ENCODE results near the gene CCNQ. TPM values are rescaled to one million over a fixed set of nuclear protein-coding genes. Genes with fewer than 3 reads are reported as not detected.

CCNQ gene
- total RNA-seq, 2 experiments from 2014 or later, result 17.5 to 24.7 TPM

DNA sequence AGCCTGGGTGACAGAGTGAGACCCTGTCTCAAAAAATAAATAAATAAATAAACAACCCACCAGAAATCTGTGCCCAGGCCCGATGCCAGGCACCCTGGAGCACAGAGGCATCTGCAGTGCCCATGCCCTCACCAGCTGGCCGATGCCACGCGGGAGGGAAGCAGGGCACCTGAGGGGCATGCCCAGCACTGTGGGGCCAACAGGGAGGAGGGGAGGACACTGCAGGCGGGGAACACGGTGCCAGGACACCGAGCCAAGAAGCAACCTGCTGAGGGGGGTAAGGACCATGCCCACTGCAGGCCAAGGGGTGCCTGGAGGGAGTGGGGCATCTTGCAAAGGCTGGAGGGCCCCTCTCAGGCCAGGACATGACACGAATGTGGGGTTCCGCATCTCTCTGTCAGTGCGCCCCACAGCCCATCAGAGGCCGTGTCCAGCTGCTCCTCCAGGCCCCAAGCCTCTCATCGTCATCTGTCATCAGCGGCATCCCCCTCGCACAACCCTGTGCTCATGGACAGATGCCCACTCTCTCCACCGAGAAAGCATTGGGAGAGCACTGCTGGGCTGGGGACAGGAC is 34.8 kb upstream of the CCNQ start:
- H3K27ac Mint-ChIP-seq, result no peak overlapping the region

DNA sequence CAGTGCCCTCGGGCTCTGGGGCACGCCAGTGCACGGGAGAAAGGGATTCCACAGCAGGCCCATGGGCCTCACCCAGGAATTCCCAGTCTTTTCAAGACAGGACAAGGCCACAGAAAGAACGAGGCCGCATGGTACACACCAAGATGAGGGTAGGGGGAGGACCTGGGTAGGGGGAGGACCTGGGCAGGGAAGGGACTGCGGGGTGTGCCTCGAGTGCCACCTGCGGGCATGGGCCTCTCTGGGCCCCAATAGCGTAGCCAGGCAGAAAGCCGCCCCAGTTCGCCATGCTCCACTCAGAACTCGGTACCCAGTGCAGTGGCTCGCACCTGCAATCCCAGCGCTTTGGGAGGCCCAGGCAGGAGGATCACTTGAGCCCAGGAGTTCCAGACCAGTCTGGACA is 34.1 kb upstream of the CCNQ start:
- no peaks in the 10 kb centered on the region for H3K27me3 Mint-ChIP-seq
- H3K4me3 Mint-ChIP-seq, result no peak overlapping the region
- no peak overlapping the region for H3K27ac Mint-ChIP-seq
- ATAC-seq (no peak), DNase-seq (no peak)
- H3K4me1 Mint-ChIP-seq, result no peaks in the 10 kb centered on the region
- H3K36me3 Mint-ChIP-seq, result peaks cover 2% of the 10 kb centered on the region
- CTCF ChIA-PET, result no interaction called here
- peaks cover 4% of the 10 kb centered on the region for H3K9me3 Mint-ChIP-seq (ENCODE audit: low read depth)

More for the DNA sequence above, 34.8 kb upstream of the CCNQ start:
- Mint-ChIP-seq H3K27me3 (no peaks in the 10 kb centered on the region), H3K36me3 (peaks cover 2% of the 10 kb centered on the region), H3K9me3 (ENCODE audit: low read depth) (peaks cover 4% of the 10 kb centered on the region), H3K4me3 (no peak overlapping the region), H3K4me1 (no peaks in the 10 kb centered on the region)
- CTCF ChIA-PET, result no interaction called here
- DNase-seq (no peak), ATAC-seq (no peak)

DNA sequence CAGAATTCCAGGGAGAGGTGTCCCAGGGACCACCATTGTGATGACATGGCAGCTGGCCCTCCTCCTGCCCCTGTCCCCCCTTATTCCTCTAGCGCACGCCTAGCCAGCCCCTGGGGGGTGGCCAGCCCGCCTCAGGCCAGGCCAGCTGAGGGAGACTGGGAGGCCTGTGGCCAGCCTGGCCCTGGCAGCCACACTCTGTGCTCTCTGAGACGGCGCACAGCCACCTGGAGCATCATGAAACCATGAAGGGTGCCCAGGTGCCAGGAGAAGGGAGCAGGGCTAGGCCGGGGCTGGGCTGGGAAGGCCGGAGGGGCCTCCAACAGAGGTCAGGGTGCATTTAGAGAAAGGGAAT is 33.6 kb upstream of the CCNQ start:
- Mint-ChIP-seq H3K36me3 (peaks cover 2% of the 10 kb centered on the region), H3K9me3 (ENCODE audit: low read depth) (peaks cover 4% of the 10 kb centered on the region), H3K4me1 (no peaks in the 10 kb centered on the region), H3K27ac (no peak overlapping the region), H3K27me3 (no peaks in the 10 kb centered on the region), H3K4me3 (no peak overlapping the region)
- ATAC-seq (no peak), DNase-seq (no peak)
- CTCF ChIA-PET, result interaction anchor here (1.2 to 1.9 kb wide), 2 partner anchors 14 to 35 kb away, joined by 3 to 8 read pairs; no protein-coding TSS in a partner anchor

DNA sequence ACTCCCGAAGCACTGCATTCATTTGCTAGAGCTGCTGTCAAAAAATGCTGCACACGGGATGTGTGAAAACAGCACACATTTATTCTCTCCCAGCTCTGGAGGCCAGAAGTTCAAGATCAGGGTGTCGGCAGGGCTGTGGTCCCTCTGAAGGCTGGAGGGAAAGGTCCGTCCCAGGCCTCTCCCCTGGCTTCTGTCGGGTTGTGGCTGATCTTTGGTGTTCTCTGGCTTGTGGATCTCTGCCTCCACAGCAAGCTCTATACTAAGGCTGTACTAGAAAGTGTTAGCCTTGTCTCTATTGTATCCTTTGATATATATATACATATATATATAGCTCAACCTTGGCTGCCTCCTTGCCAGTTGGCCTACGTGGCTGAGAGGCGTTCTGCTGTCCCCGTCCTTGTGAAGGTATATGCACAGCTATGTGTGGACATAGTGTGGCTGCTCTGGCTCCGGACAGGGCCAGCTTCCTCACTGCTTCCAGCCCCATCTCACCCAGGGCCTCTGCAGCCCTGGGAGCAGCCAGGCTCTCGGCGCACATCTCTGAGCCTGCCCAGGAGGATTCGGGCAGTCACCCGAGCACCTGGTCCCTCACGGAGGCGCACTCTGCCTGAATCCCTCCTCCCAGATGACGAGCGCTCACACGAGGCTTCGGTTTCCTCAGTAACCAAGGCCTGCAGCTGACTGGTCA is 33.1 kb upstream of the CCNQ start:
- no peak overlapping the region for H3K27ac Mint-ChIP-seq
- peaks cover 4% of the 10 kb centered on the region for H3K9me3 Mint-ChIP-seq (ENCODE audit: low read depth)
- H3K27me3 Mint-ChIP-seq, result no peaks in the 10 kb centered on the region
- H3K4me1 Mint-ChIP-seq, result no peaks in the 10 kb centered on the region
- H3K36me3 Mint-ChIP-seq, result peaks cover 2% of the 10 kb centered on the region
- DNase-seq (no peak), ATAC-seq (no peak)
- CTCF ChIA-PET, result interaction anchor here (0.8 to 1.9 kb wide), 5 partner anchors 14 to 93 kb away, joined by 3 to 8 read pairs (median 3); no protein-coding TSS in a partner anchor
- no peak overlapping the region for H3K4me3 Mint-ChIP-seq

DNA sequence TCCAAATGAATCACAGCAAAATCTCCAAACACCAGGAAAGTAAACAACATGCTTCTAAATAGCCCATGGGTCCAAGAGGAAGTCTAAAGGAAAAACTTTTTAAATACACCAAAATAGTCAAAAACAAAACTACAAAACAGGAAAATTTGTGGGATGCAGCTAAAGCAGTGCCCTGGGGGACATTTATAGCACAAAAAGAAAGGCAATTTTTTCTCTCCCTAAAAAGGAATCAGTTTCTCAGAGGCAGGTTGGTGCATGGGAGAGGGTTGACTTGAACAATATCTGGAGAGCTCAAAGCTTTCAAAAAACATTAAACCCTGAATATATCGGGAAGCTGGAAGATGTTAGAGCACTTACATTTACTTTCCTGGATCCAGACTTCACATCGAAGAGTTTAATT is 32.4 kb upstream of the CCNQ start:
- Mint-ChIP-seq H3K4me3 (no peak overlapping the region), H3K27ac (no peak overlapping the region), H3K4me1 (no peaks in the 10 kb centered on the region), H3K9me3 (ENCODE audit: low read depth) (peaks cover 4% of the 10 kb centered on the region), H3K36me3 (peaks cover 2% of the 10 kb centered on the region), H3K27me3 (no peaks in the 10 kb centered on the region)
- CTCF ChIA-PET, result interaction anchor here (0.8 to 1.9 kb wide), 5 partner anchors 15 to 92 kb away, joined by 3 to 8 read pairs (median 3); no protein-coding TSS in a partner anchor
- DNase-seq (no peak), ATAC-seq (no peak)

DNA sequence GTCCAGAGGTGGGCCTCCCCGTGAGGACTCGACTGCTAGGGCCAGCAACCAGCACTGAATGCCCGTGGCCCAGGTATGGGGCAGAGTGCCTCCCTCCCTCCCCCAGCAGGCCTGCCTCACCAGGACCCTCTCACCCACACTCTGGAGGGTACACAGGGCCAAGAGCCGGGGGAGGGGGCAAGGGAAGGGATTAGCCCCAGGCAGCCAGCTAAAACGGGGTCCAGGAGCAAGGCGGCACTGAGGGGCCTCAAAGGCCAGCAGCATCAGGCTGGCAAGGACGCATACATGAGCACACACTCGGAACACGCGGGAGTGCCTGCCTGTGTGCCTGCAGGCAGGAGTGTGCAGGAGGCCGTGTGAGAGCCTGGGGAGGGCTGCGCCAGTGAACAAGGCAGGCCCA is 29.7 kb upstream of the CCNQ start:
- Mint-ChIP-seq H3K27me3 (no peaks in the 10 kb centered on the region), H3K4me3 (no peak overlapping the region), H3K9me3 (ENCODE audit: low read depth) (peaks cover 4% of the 10 kb centered on the region), H3K4me1 (no peaks in the 10 kb centered on the region), H3K27ac (no peak overlapping the region), H3K36me3 (peaks cover 2% of the 10 kb centered on the region)
- no peak for DNase-seq
- CTCF ChIA-PET, result no interaction called here
- no peak for ATAC-seq

DNA sequence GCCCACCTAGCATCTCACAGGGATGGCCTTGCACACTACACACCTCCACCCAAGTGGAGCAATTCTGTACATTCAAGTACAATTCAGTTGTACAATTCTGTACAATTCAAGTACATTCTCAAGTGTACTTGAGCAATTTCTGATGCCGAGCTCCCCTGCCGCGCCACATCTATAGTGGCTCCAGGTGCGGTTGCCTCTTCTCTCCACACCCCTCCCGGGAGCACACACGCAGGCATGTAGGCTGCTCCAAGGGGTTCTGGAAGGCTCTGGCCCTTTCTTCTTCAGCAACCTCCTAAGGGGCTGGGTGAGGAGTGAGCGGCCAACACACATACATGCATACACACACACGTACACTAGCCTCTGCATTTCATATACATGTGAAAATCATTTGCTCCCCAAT is 29.2 kb upstream of the CCNQ start:
- Mint-ChIP-seq H3K36me3 (peaks cover 2% of the 10 kb centered on the region), H3K9me3 (ENCODE audit: low read depth) (peaks cover 4% of the 10 kb centered on the region), H3K27me3 (no peaks in the 10 kb centered on the region), H3K4me3 (no peak overlapping the region), H3K27ac (no peak overlapping the region), H3K4me1 (no peaks in the 10 kb centered on the region)
- CTCF ChIA-PET, result no interaction called here
- DNase-seq (no peak), ATAC-seq (no peak)

DNA sequence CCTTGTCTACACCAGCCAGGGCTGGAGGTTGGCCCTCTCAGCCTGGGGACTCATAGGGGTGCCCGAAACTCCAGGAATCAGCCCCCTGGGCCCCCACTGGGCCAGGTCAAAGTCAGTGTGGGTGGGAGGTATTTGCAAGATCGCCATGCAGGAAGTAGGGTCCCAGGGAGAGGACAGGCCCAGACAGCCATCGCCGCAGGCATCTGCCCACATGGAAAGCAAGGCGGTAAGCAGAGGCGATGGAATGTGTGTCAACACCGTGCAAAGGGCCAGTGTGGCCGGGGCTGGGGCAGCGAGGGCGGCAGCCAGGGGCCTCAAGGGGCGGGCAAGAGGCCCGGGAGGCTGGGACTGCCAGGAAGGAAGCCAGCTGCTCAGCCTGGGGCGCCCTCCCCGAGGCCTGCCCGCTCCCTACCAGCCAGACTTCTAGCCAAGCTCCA is 28.8 kb upstream of the CCNQ start:
- no peak for ATAC-seq
- H3K36me3 Mint-ChIP-seq, result peaks cover 2% of the 10 kb centered on the region

DNA sequence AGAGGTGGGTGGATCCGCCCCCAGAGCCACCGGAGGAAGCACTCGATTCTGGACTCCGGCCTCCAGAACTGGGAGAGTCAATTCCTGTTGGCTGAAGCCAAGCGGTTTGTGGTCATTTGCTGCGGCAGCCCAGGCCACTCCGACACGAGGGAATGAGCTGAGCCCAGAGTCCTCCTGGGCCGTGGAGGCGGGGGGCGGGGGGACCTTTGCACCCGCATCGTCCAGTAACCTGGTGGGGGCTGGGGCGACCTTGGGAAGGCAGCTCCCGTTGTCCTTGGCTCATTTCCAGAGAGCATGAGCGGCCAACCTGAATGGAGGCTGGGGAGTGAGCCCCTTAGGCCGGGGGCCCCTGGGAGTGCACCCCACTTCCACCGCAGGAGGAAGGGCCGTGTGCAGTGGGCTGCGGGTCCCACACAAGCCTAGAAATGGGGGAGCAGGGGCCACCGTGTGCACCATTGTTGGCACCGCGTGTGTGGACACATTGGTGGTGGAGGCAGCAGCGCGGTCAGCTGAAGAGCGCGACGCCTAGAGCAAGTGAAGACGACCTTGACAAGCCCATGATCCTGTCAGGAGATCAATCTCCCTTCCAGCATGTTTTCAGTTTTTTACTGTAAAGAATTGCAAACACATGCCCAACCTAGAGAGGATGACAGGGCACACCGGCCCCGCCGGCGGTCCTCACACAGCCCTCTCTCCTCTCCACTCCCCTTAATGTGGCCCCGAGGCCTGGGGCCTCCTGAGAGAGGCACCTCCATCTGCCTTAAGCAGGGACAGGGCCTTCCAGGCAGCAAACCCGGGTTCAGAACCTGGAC is 28.1 kb upstream of the CCNQ start:
- Mint-ChIP-seq H3K9me3 (ENCODE audit: low read depth) (peaks cover 4% of the 10 kb centered on the region), H3K4me3 (no peak overlapping the region), H3K27me3 (no peaks in the 10 kb centered on the region), H3K4me1 (no peaks in the 10 kb centered on the region), H3K36me3 (peaks cover 2% of the 10 kb centered on the region), H3K27ac (no peak overlapping the region)
- CTCF ChIA-PET, result no interaction called here
- DNase-seq, result no peak
- no peak for ATAC-seq

More for the DNA sequence above, 28.8 kb upstream of the CCNQ start:
- Mint-ChIP-seq H3K27ac (no peak overlapping the region), H3K27me3 (no peaks in the 10 kb centered on the region), H3K9me3 (ENCODE audit: low read depth) (peaks cover 4% of the 10 kb centered on the region), H3K4me1 (no peaks in the 10 kb centered on the region), H3K4me3 (no peak overlapping the region)
- CTCF ChIA-PET, result no interaction called here
- no peak for DNase-seq

DNA sequence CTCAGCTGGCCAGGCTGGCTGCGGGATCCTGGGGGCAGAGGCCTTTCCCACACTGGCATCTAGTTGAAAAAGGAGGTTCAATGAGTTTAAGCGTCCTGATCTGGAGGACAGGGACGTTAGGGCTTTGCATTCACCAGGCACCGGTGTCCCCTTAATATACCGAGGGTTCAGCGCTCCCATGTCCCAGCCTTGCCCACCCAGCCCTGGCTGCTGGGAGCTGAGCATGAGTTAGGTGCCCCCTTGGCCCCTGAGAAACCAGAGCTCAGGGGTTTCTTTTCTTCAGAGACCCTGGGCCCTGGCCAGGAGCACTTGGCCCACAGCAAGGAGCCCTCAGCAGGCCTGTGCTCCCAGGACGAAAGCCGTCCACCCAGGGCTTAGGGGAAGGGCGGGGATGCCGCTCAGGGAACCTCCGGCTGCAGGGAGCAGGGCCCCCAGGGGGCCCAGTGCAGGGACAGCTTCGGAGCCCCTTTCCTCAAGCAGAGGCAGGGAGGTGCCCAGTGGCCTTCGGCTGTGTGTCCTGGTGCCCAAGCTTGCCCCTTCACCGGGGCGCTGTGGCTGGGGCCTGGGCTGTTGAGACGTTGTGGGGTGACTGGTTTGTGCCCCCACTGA is 27.2 kb upstream of the CCNQ start:
- DNase-seq (no peak), ATAC-seq (no peak)
- Mint-ChIP-seq H3K27ac (no peak overlapping the region), H3K4me1 (no peaks in the 10 kb centered on the region), H3K36me3 (peaks cover under 1% of the 10 kb centered on the region), H3K4me3 (no peak overlapping the region), H3K27me3 (no peaks in the 10 kb centered on the region), H3K9me3 (ENCODE audit: low read depth) (peaks cover 2% of the 10 kb centered on the region)
- CTCF ChIA-PET, result interaction anchor here (1.2 kb wide), 1 partner anchor 17 kb away, joined by 4 read pairs; no protein-coding TSS in a partner anchor

DNA sequence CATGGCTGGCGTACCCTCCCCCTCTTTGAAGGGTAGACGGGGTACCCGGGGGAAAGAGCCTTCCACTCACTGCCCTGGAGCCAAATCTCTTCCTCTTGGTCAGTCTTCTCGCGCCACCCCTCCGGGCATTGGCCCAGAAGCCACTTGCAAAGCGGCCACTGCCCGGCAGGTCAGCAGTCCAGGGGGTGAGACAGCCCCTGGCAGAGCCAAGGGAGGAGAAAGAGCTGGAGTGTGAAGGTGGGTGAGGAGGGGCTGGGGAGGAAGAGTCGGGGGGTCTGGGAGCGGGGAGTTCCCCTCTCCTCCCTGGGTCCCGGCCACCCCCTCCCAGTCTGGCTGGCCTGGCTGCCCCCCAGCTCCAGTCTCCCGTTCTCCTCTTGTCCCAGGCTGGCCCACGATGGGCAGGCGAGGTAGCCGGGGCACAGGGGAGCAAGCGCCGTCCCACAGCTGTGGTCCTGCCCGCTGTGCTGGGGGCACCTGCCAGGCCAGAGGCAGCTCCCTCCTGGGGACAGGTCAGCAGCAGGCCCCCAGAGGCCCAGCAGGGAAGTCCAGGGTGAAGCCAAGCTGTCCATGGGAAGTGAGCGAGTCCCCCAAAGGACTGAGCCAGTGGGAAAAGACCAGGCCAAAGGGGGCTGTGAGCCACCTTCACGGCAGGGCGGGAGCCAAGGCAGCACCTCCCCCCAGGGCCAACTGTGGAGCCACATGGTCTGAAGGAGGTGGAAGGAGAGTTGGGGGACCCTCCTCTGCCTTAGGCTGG is 26.5 kb upstream of the CCNQ start:
- CTCF ChIA-PET, result interaction anchor here (0.7 to 1.2 kb wide), 2 partner anchors 16 to 71 kb away, joined by 3 to 4 read pairs; no protein-coding TSS in a partner anchor
- no peaks in the 10 kb centered on the region for H3K36me3 Mint-ChIP-seq
- no peak overlapping the region for H3K4me3 Mint-ChIP-seq
- H3K27ac Mint-ChIP-seq, result no peak overlapping the region
- no peaks in the 10 kb centered on the region for H3K9me3 Mint-ChIP-seq (ENCODE audit: low read depth)
- ATAC-seq (no peak), DNase-seq (no peak)
- H3K4me1 Mint-ChIP-seq, result no peaks in the 10 kb centered on the region
- H3K27me3 Mint-ChIP-seq, result no peaks in the 10 kb centered on the region

DNA sequence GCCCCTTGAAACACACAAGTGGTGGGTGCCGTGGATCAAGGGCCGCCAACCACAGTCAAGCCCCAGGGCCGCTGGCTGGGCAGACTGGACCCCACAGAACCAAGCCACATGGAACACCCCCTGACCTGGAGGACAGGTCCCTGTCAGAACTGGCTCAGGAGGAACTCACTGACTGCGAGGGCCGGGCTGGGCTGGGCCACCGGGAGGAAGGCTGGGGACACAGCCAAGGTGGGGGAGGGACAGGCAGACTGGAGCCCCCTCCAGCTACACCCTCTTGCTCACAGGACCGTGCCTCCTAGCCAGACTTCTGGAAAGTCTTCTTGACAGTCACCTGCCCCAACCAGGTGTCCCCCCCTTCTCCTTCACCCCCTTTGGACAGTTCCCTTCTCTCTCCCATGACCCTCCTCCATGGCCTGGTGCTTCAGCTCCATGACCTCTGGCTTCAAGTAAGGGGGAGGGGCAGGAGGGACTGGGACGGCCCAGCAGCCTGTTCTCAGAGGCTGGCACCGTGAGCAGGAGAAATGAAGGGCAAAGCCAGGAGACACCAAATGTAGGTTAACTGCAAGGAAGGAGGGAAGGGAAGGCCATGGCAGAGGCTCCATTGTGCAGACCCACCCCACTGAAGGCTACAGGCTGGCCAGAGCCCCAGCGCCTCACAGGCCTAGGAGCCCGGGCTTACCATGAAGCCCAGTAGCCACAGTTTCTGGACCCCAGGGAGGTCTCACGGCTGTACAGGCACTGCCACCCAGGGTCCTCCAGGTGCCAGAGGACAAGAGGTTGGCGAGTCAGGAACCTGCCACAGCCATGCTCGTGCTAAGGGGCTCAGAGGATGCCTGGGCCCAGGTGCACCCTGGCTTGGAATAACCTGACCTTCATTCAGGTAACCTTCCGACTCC is 25.5 kb upstream of the CCNQ start:
- no peak overlapping the region for H3K27ac Mint-ChIP-seq
- DNase-seq (no peak), ATAC-seq (no peak)
- no peaks in the 10 kb centered on the region for H3K36me3 Mint-ChIP-seq
- H3K4me3 Mint-ChIP-seq, result no peak overlapping the region
- H3K27me3 Mint-ChIP-seq, result no peaks in the 10 kb centered on the region
- no peaks in the 10 kb centered on the region for H3K9me3 Mint-ChIP-seq (ENCODE audit: low read depth)
- CTCF ChIA-PET, result interaction anchor here (0.7 to 0.8 kb wide), 2 partner anchors 15 to 70 kb away, joined by 3 read pairs; no protein-coding TSS in a partner anchor
- H3K4me1 Mint-ChIP-seq, result no peaks in the 10 kb centered on the region

Data from activated CD8-positive, alpha-beta memory T cell treated with anti-CD3 and anti-CD28 coated beads, Interleukin-2, amount 10 ng/mL, durations not matched to agents 7 days and 5 days (primary cell).